K562 (cell line): ENCODE measurements around the gene MOXD1.

ENCODE experiments used
- BMI1 ChIP-seq: fragments of 150-350 bp; IDR thresholded peaks from 2 replicates; pipeline ENCODE4 v1.6.1; 2014; ENCODE audit warnings: low read length
- CTCF ChIP-seq, 3 experiments: IDR thresholded peaks in 2 of 3; conservative IDR thresholded peaks in 1 of 3; 2 replicates each; pipeline ENCODE4 v1.5.1; 2011 to 2012; ENCODE audit warnings: low read length in 3 of 3, mild to moderate bottlenecking in 3 of 3, control low read depth in 2 of 3, improper control_type of control experiment in 1 of 3, inconsistent platforms in 1 of 3, low read depth in 1 of 3, mixed read lengths in 1 of 3, moderate library complexity in 1 of 3; ENCODE audit not compliant: insufficient read depth in 2 of 3
- MAX ChIP-seq: sonication (generic); formaldehyde crosslinking; IDR thresholded peaks from 2 replicates; pipeline ENCODE4 v1.9.0; 2022; ENCODE audit warnings: mild to moderate bottlenecking, missing genetic modification reagents
- RAD51 ChIP-seq: fragments of 450-650 bp; IDR thresholded peaks from 2 replicates; pipeline ENCODE4 v1.7.1; 2016; ENCODE audit warnings: low read depth, mild to moderate bottlenecking, borderline replicate concordance
- ZBTB17 ChIP-seq: fragments of 450-650 bp; formaldehyde crosslinking; IDR thresholded peaks from 2 replicates; pipeline ENCODE4 v1.4.0; 2020; ENCODE audit warnings: mild to moderate bottlenecking
- ZBTB26 ChIP-seq: fragments of 450-650 bp; formaldehyde crosslinking; IDR thresholded peaks from 2 replicates; pipeline ENCODE4 v1.4.0; 2022; ENCODE audit warnings: missing genetic modification characterization
- ZFP36 ChIP-seq: fragments of 150-350 bp; IDR thresholded peaks from 2 replicates; pipeline ENCODE4 v1.6.1; 2018; ENCODE audit warnings: low read length, low read depth; ENCODE audit not compliant: partially characterized antibody
- ZNF282 ChIP-seq: sonication (generic); formaldehyde crosslinking; IDR thresholded peaks from 2 replicates; pipeline ENCODE4 v1.8.1; 2023; ENCODE audit warnings: missing genetic modification reagents
- ZNF318 ChIP-seq, 2 experiments: fragments of 450-650 bp; IDR thresholded peaks; 2 replicates each; pipeline ENCODE4 v1.6.1; 2016; ENCODE audit warnings: mild to moderate bottlenecking in 2 of 2, borderline replicate concordance in 1 of 2, low read depth in 1 of 2, moderate library complexity in 1 of 2
- ZNF551 ChIP-seq: fragments of 250-450 bp; sonication (Bioruptor Pico); IDR thresholded peaks from 2 replicates; pipeline ENCODE4 v1.5.0; 2021; ENCODE audit warnings: mild to moderate bottlenecking, moderate library complexity

- TF ChIP-seq CTCF (IDR thresholded peaks at IDR 0.05 in 2 of 3, conservative IDR thresholded peaks at IDR 0.05 in 1 of 3; ENCODE audit: insufficient read depth in 2 of 3, low read depth in 1 of 3, low read length in 3 of 3) (no peak), BMI1 (no peak), ZNF551 (CRISPR knock-in tag) (no peak), ZNF318 (IDR thresholded peaks at IDR 0.05; ENCODE audit: borderline replicate concordance in 1 of 2, low read depth in 1 of 2) (no peak), MAX (CRISPR knock-in tag) (no peak), ZBTB17 (CRISPR knock-in tag) (no peak), RAD51 (no peak), ZBTB26 (CRISPR knock-in tag) (no peak), ZFP36 (no peak), ZNF282 (CRISPR knock-in tag) (no peak)
Measured at GRCh38 chr6:132395015-132395597, 6.2 kb downstream of the MOXD1 start.
